Osteoblast (primary cell): Measurements from ENCODE around the gene MED13L. TPM values are rescaled to one million over a fixed set of nuclear protein-coding genes. Genes with fewer than 3 reads are reported as not detected.

Experiments
- DNase-seq: peaks from one replicate; pipeline ENCODE4 v3.0.0; 2011; ENCODE audit warnings: low spot score, mixed read lengths; ENCODE audit not compliant: insufficient read length; ENCODE audit errors: missing footprints
- H2AFZ ChIP-seq: 2 replicates; pipeline ENCODE4 v1.6.0; 2011; ENCODE audit warnings: mild to moderate bottlenecking, low read length
- H3K27ac ChIP-seq: 2 replicates; pipeline ENCODE4 v1.5.1; 2011; ENCODE audit warnings: mild to moderate bottlenecking, low read depth, low read length, moderate library complexity
- H3K27me3 ChIP-seq: 2 replicates; pipeline ENCODE4 v1.6.0; 2012; ENCODE audit warnings: mild to moderate bottlenecking, control low read depth, inconsistent platforms, low read length, moderate library complexity; ENCODE audit not compliant: insufficient read depth
- H3K36me3 ChIP-seq: 2 replicates; pipeline ENCODE4 v1.5.1; 2011; ENCODE audit warnings: mild to moderate bottlenecking, low read length, control low read depth, moderate library complexity; ENCODE audit not compliant: insufficient read depth
- H3K4me1 ChIP-seq: 2 replicates; pipeline ENCODE4 v1.5.1; 2011; ENCODE audit warnings: mild to moderate bottlenecking, low read length, control low read depth, moderate library complexity; ENCODE audit not compliant: insufficient read depth
- H3K4me2 ChIP-seq: 2 replicates; pipeline ENCODE4 v1.6.0; 2011; ENCODE audit warnings: mild to moderate bottlenecking, low read length; ENCODE audit not compliant: insufficient read depth
- H3K4me3 ChIP-seq: fragments of 200-600 bp; sonication (generic); 3 replicates; pipeline ENCODE4 v1.5.1; 2012; ENCODE audit warnings: mild to moderate bottlenecking, low read length, inconsistent platforms; ENCODE audit not compliant: insufficient read depth
- H3K79me2 ChIP-seq: 2 replicates; pipeline ENCODE4 v1.6.0; 2012; ENCODE audit warnings: mild to moderate bottlenecking, low read length, control low read depth, inconsistent platforms; ENCODE audit not compliant: insufficient read depth
- H3K9me3 ChIP-seq: 2 replicates; pipeline ENCODE4 v1.5.1; 2011; ENCODE audit warnings: low read depth, low read length, control low read depth
- H4K20me1 ChIP-seq: 2 replicates; pipeline ENCODE4 v1.6.0; 2012; ENCODE audit warnings: mild to moderate bottlenecking, low read length, control low read depth; ENCODE audit not compliant: insufficient read depth
- CTCF ChIP-seq: IDR thresholded peaks from 2 replicates; pipeline ENCODE4 v1.5.1; 2011; ENCODE audit warnings: mild to moderate bottlenecking, low read depth, low read length, moderate library complexity; ENCODE audit errors: extremely low read depth
- total RNA-seq: library from RNA; depleted of rRNA; stranded (reverse); fragments of >200 nt; gene quantifications from 2 replicates; pipeline ENCODE4 v1.2.3, GENCODE V29; 2012

Gene MED13L
- total RNA-seq, 1 donor = 359 TPM

GRCh38 chr12:116304621-116305020 lies 27.1 kb upstream of the MED13L start:
- Histone ChIP-seq H2AFZ (no peak overlapping the region), H3K4me2 (no peak overlapping the region), H3K36me3 (no peaks in the 10 kb centered on the region), H4K20me1 (no peaks in the 10 kb centered on the region), H3K27me3 (no peaks in the 10 kb centered on the region), H3K79me2 (no peaks in the 10 kb centered on the region), H3K4me1 (peaks cover 11% of the 10 kb centered on the region), H3K4me3 (no peak overlapping the region), H3K27ac (no peak overlapping the region), H3K9me3 (no peaks in the 10 kb centered on the region)
- no peak for DNase-seq
- TF ChIP-seq CTCF = no peak

- Histone ChIP-seq H3K4me2 (no peak overlapping the region), H3K4me1 (peaks cover 17% of the 10 kb centered on the region)
Observed at GRCh38 chr12:116303929-116304328, 26.4 kb upstream of the MED13L start.

GRCh38 chr12:116303066-116303465 lies 25.6 kb upstream of the MED13L start:
- H3K9me3 ChIP-seq = no peaks in the 10 kb centered on the region
- H3K4me3 ChIP-seq = no peak overlapping the region
- no peaks in the 10 kb centered on the region for H3K36me3 ChIP-seq
- H3K27ac ChIP-seq = no peak overlapping the region
- DNase-seq = no peak
- H4K20me1 ChIP-seq = no peaks in the 10 kb centered on the region
- no peaks in the 10 kb centered on the region for H3K27me3 ChIP-seq
- no peak overlapping the region for H2AFZ ChIP-seq
- TF ChIP-seq CTCF = no peak
- H3K79me2 ChIP-seq = no peaks in the 10 kb centered on the region
- H3K4me1 ChIP-seq = peaks cover 18% of the 10 kb centered on the region
- H3K4me2 ChIP-seq = no peak overlapping the region

More at GRCh38 chr12:116303929-116304328, 26.4 kb upstream of the MED13L start:
- H4K20me1 ChIP-seq = no peaks in the 10 kb centered on the region
- no peaks in the 10 kb centered on the region for H3K27me3 ChIP-seq
- H2AFZ ChIP-seq = peak overlapping the region; percentile 20
- no peaks in the 10 kb centered on the region for H3K36me3 ChIP-seq
- no peaks in the 10 kb centered on the region for H3K79me2 ChIP-seq
- H3K4me3 ChIP-seq = no peak overlapping the region
- H3K9me3 ChIP-seq = no peaks in the 10 kb centered on the region
- H3K27ac ChIP-seq = no peak overlapping the region
- DNase-seq = no peak
- no peak for TF ChIP-seq CTCF

GRCh38 chr12:116302166-116303058 lies 24.9 kb upstream of the MED13L start:
- TF ChIP-seq CTCF = no peak
- no peaks in the 10 kb centered on the region for H3K36me3 ChIP-seq
- no peaks in the 10 kb centered on the region for H3K9me3 ChIP-seq
- no peak overlapping the region for H2AFZ ChIP-seq
- no peaks in the 10 kb centered on the region for H3K79me2 ChIP-seq
- H3K4me1 ChIP-seq = peaks cover 18% of the 10 kb centered on the region
- no peak overlapping the region for H3K4me2 ChIP-seq
- no peak overlapping the region for H3K27ac ChIP-seq
- H4K20me1 ChIP-seq = no peaks in the 10 kb centered on the region
- no peak for DNase-seq
- no peak overlapping the region for H3K4me3 ChIP-seq
- no peaks in the 10 kb centered on the region for H3K27me3 ChIP-seq
